ENCODE data around the gene GNL1. TPM values are rescaled to one million over a fixed set of nuclear protein-coding genes. Genes with fewer than 3 reads are reported as not detected.

Gene GNL1
- total RNA-seq, 6 experiments from 2014 or later: 56.9 to 65.6 (median 61.9) TPM

DNA sequence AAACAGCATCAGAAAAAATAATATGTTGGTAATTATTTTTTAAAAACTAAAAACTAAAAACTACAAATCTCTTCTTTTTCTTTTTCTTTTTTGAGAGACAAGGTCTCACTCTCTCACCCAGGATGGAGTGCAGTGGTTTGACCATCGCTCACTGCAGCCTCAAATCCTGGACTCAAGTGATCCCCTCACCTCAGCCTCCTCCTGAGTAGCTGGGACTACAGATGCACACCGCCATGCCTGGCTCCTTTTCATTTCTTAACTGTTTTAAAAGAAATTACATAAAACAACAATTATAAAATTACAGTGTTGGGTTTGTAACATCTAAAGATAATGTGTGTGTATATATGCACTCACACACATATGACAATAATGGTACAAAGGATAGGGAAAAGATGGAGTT lies 42.8 kb downstream of the GNL1 start:
- Mint-ChIP-seq H3K27me3 (ENCODE audit: insufficient read depth) (no peaks in the 10 kb centered on the region), H3K9me3 (peaks cover 3% of the 10 kb centered on the region), H3K27ac (no peak overlapping the region), H3K36me3 (ENCODE audit: low read depth) (peaks cover 9% of the 10 kb centered on the region), H3K4me1 (ENCODE audit: low read depth) (peaks cover 35% of the 10 kb centered on the region), H3K4me3 (no peak overlapping the region)
- TF ChIP-seq, protein P1, sequence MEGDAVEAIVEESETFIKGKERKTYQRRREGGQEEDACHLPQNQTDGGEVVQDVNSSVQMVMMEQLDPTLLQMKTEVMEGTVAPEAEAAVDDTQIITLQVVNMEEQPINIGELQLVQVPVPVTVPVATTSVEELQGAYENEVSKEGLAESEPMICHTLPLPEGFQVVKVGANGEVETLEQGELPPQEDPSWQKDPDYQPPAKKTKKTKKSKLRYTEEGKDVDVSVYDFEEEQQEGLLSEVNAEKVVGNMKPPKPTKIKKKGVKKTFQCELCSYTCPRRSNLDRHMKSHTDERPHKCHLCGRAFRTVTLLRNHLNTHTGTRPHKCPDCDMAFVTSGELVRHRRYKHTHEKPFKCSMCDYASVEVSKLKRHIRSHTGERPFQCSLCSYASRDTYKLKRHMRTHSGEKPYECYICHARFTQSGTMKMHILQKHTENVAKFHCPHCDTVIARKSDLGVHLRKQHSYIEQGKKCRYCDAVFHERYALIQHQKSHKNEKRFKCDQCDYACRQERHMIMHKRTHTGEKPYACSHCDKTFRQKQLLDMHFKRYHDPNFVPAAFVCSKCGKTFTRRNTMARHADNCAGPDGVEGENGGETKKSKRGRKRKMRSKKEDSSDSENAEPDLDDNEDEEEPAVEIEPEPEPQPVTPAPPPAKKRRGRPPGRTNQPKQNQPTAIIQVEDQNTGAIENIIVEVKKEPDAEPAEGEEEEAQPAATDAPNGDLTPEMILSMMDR (IDR thresholded peaks at IDR 0.05): no peak
- no peak for DNase-seq

DNA sequence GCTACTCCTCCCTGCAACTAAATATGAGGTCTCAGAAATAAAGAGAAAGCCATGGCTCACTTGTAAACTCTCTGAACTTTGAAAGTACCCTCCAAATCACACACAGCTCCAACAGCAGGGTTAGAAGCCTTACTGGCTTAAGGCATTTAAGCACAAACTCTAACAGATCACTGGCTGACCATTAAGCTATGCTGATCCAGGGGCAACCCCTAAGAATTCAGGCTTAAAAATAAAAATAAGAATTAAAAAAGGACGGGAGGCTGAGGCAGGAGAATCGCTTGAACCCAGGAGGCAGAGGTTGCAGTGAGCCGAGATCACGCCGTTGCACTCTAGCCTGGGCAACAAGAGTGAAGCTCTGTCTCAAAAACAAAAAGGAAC lies 45.1 kb downstream of the GNL1 start:
- H3K4me3 Mint-ChIP-seq: no peak overlapping the region
- TF ChIP-seq, protein P1 (IDR thresholded peaks at IDR 0.05): no peak
- peaks cover 6% of the 10 kb centered on the region; the same call in 1 of the 2 replicates for H3K36me3 Mint-ChIP-seq (ENCODE audit: low read depth)
- no peaks in the 10 kb centered on the region for H3K9me3 Mint-ChIP-seq
- H3K27me3 Mint-ChIP-seq (ENCODE audit: insufficient read depth): no peaks in the 10 kb centered on the region
- H3K4me1 Mint-ChIP-seq (ENCODE audit: low read depth): peaks cover 34% of the 10 kb centered on the region
- DNase-seq: no peak
- no peak overlapping the region for H3K27ac Mint-ChIP-seq

DNA sequence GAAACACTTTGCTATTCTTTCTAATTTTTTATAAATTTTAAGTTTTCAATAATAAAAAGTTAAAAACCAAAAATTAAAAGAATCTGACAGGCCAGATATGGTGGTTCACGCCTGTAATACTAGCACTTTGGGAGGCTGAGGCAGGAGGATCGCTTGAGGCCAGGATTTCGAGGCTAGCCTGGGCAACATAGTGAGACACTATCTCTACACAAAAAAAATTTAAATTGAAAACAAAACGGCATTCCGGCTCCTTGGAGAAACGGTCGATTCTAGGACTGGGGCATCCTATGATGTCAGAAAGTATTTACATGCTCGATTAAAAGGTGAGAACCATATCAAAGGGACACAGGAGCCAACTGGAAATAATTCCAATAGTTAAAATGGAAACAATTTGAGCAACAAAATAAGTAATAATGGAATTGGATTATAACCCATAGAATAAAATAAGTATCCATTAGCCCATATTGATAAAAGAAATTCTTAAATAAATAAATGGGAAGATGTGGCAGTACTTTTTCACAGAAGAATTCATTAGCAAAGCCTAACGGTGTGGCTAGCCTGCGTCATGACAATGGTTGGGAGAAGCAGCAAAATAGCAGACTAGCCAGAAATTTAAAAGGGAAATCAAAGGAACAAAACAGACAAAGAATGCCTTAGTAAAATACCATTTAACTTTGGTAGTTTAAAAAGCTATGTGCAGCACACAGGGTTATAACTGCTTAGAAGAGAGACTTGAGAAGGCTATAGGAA lies 45.7 kb downstream of the GNL1 start:
- peaks cover 6% of the 10 kb centered on the region; the same call in 1 of the 2 replicates for H3K36me3 Mint-ChIP-seq (ENCODE audit: low read depth)
- H3K4me1 Mint-ChIP-seq (ENCODE audit: low read depth): peaks cover 29% of the 10 kb centered on the region
- no peaks in the 10 kb centered on the region for H3K27me3 Mint-ChIP-seq (ENCODE audit: insufficient read depth)
- DNase-seq: no peak
- no peak overlapping the region for H3K4me3 Mint-ChIP-seq
- no peaks in the 10 kb centered on the region for H3K9me3 Mint-ChIP-seq
- TF ChIP-seq, protein P1 (IDR thresholded peaks at IDR 0.05): no peak
- H3K27ac Mint-ChIP-seq: peak overlapping the region; percentile 33; the same call in 1 of the 2 replicates

DNA sequence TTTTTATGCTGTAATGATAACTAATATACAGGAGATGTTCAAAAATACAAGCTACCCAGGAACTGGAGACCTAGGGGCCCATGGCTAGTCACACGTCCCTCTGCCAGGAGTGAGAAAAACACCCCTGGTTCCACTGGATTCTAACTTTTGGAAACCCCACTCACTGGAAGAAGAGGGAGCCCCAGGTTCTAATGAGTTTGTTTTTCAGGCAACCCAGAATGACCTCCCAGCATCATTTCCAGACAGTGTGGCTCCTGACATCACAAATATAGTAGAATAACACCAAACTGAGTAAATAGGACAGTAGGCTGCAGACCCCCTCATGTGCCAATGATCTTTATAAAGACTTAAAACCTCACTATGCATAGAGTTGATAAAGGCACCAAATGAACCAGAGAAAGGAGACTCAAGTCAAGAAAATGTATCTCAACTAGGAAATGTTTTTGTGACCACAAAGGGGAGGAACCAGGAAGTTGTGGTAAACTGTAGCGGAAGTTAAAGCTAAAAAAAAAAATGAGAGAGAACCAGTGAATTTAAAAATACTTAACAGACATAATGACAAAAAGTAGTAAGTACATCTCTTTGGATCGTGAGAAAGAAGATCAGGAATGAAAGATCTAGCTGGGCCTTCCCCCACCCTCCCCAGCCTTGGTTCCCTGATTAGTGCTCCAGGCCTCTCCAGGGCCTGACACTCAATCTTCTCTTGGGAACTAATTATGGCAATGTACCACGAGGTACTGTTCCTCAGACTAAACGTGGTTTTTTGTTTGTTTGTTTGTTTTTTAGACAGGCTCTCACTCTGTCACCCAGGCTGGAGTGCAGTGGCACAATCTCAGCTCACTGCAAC lies 47.2 kb downstream of the GNL1 start:
- peak; percentile 36 for DNase-seq
- H3K27ac Mint-ChIP-seq: peak overlapping the region; percentile 88
- H3K27me3 Mint-ChIP-seq (ENCODE audit: insufficient read depth): no peaks in the 10 kb centered on the region
- TF ChIP-seq, protein P1 (IDR thresholded peaks at IDR 0.05): no peak
- peaks cover 6% of the 10 kb centered on the region; the same call in 1 of the 2 replicates for H3K36me3 Mint-ChIP-seq (ENCODE audit: low read depth)
- H3K9me3 Mint-ChIP-seq: no peaks in the 10 kb centered on the region
- H3K4me1 Mint-ChIP-seq (ENCODE audit: low read depth): peaks cover 29% of the 10 kb centered on the region
- H3K4me3 Mint-ChIP-seq: peak overlapping the region; percentile 15; the same call in 1 of the 2 replicates

DNA sequence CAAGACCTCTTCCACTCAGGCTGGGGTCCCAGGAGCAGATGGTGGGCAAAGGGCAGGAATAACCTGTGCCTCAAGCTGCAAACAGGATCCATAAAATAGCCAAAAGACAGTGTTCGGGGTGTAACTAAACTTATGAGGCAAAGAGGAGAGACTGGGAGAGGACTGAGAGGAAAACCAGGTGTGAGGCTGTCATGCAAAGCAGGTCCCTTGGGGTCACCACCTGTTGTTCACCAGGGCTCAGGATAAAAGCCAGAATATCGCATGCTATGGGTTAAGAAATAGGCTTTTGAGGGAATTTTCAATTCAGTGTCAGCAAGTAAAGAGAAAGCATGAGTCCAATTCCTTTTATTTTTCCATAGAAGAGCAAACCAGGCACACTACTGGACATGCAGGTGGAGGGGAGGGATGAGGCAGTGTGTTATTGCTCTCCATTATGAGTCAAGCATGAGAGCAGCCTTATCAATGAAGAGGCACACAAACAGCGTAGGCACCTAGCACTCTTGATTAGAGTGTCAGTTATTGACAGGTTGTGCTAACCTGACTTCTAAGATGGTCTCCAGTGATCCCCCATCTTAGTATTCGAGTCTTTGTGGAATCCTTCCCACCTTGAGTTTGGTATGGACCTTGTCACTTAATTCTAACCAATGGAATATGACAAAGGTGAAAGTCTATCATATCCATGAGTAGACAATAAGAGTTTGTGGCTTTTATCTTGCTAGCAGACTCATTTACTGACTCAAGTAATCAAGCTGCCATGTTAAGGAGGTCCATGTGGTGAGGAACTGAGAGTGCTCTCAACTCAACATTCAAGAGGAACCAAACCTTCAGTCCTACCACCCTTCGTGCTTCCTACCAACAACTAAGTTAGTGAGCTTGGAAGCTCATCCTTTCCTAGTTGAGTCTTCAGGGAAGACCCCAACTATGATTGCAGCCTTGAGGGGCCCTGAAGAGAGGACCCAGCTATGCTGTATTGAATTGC lies 48.2 kb downstream of the GNL1 start:
- Mint-ChIP-seq H3K27ac (no peak overlapping the region), H3K4me1 (ENCODE audit: low read depth) (peaks cover 29% of the 10 kb centered on the region), H3K4me3 (no peak overlapping the region), H3K27me3 (ENCODE audit: insufficient read depth) (no peaks in the 10 kb centered on the region), H3K36me3 (ENCODE audit: low read depth) (peaks cover 6% of the 10 kb centered on the region; the same call in 1 of the 2 replicates), H3K9me3 (no peaks in the 10 kb centered on the region)
- no peak for DNase-seq
- TF ChIP-seq, protein P1 (IDR thresholded peaks at IDR 0.05): no peak
